ENCODE results near the gene ADAMTS19.

- TF ChIP-seq CTCF (IDR thresholded peaks at IDR 0.05) (no peak), ZFX (IDR thresholded peaks at IDR 0.05; ENCODE audit: borderline replicate concordance) (no peak)
Measured at GRCh38 chr5:129554134-129554904, 94.2 kb downstream of the ADAMTS19 start.

Data from 22Rv1 (cell line).